OCI-LY7 (cell line): ENCODE results near the gene LYRM4. TPM values are rescaled to one million over a fixed set of nuclear protein-coding genes. Genes with fewer than 3 reads are reported as not detected.

Source experiments
- BruUV-seq: library from RNA; stranded (reverse); fragments of 400-500 nt; replicated peaks from 2 replicates; lab custom pipeline; 2021; lab: Mats Ljungman, UMichigan
- CTCF ChIA-PET: fragments of 300-600 bp; sonication (Branson Sonifier 250); formaldehyde crosslinking; loops from one replicate; lab custom pipeline; 2022; ENCODE audit warnings: antibody characterized with exemption; ENCODE audit not compliant: unreplicated experiment; lab: Charles Lee
- POLR2A ChIA-PET: fragments of 300-600 bp; sonication (Branson Sonifier 250); formaldehyde crosslinking; loops from one replicate; lab custom pipeline; 2022; ENCODE audit warnings: antibody characterized with exemption; lab: Charles Lee
- DNase-seq: peaks from one replicate; pipeline ENCODE4 v3.0.0-alpha.2; 2015; ENCODE audit warnings: low spot score
- H2AFZ ChIP-seq: fragments of 200-600 bp; sonication (generic), shearing (Covaris generic); 2 replicates; pipeline ENCODE4 v1.6.1; 2014; ENCODE audit warnings: mild to moderate bottlenecking, antibody characterized with exemption, low read length, moderate library complexity
- H3K27ac ChIP-seq: fragments of 200-600 bp; sonication (generic); 2 replicates; pipeline ENCODE4 v1.5.1; 2014; ENCODE audit warnings: mixed run types, low read depth, mild to moderate bottlenecking, moderate library complexity, low read length, inconsistent platforms; ENCODE audit not compliant: poor library complexity, severe bottlenecking
- H3K36me3 ChIP-seq: fragments of 200-600 bp; sonication (generic); 2 replicates; pipeline ENCODE4 v1.6.1; 2014; ENCODE audit warnings: mild to moderate bottlenecking, antibody characterized with exemption, low read length, moderate library complexity, mixed read lengths; ENCODE audit not compliant: insufficient read depth
- H3K4me1 ChIP-seq: fragments of 200-600 bp; sonication (generic); 2 replicates; pipeline ENCODE4 v1.5.1; 2014; ENCODE audit warnings: mild to moderate bottlenecking, low read length; ENCODE audit not compliant: insufficient read depth, poor library complexity, severe bottlenecking
- H3K4me2 ChIP-seq: fragments of 200-600 bp; sonication (generic); 2 replicates; pipeline ENCODE4 v1.6.1; 2014; ENCODE audit warnings: mild to moderate bottlenecking, low read length
- H3K4me3 ChIP-seq: fragments of 200-600 bp; sonication (generic); 2 replicates; pipeline ENCODE4 v1.5.1; 2014; ENCODE audit warnings: mild to moderate bottlenecking, low read depth, low read length; ENCODE audit not compliant: poor library complexity, severe bottlenecking
- H3K79me2 ChIP-seq: fragments of 200-600 bp; sonication (generic); 2 replicates; pipeline ENCODE4 v1.6.1; 2016; ENCODE audit warnings: low read depth, mild to moderate bottlenecking, low read length, moderate library complexity, mixed read lengths; ENCODE audit not compliant: insufficient read depth
- H3K9me2 ChIP-seq: fragments of 200-600 bp; sonication (generic); 2 replicates; pipeline ENCODE4 v1.6.1; 2016; ENCODE audit warnings: mild to moderate bottlenecking, low read length, mixed read lengths; ENCODE audit not compliant: insufficient read depth
- H3K9me3 ChIP-seq: fragments of 200-600 bp; sonication (generic); 2 replicates; pipeline ENCODE4 v1.6.1; 2014; ENCODE audit warnings: mild to moderate bottlenecking, mixed run types, low read length, mixed read lengths
- H4K20me1 ChIP-seq: fragments of 200-600 bp; sonication (generic); 2 replicates; pipeline ENCODE4 v1.6.1; 2014; ENCODE audit warnings: mild to moderate bottlenecking, antibody characterized with exemption, low read length, moderate library complexity, mixed read lengths; ENCODE audit not compliant: insufficient read depth
- EZH2phosphoT487 ChIP-seq: fragments of 200-600 bp; sonication (generic); IDR thresholded peaks from 2 replicates; pipeline ENCODE4 v1.6.1; 2018; ENCODE audit warnings: low read depth, borderline replicate concordance, mild to moderate bottlenecking, mixed run types, antibody characterized with exemption, low read length, moderate library complexity, mixed read lengths
- intact Hi-C: fragments of 100-400 bp; cut with micrococcal nuclease; formaldehyde crosslinking; loops from one replicate; pipeline ENCODE4 v1.10.0; 2022; ENCODE audit not compliant: unreplicated experiment
- total RNA-seq, 2 experiments: library from RNA; depleted of rRNA in 1 of 2; stranded (reverse); fragments of >200 nt in 1 of 2; shearing (Covaris generic) in 1 of 2; gene quantifications; 2 replicates each; pipeline ENCODE4 v1.2.3, GENCODE V29; 2014 to 2022
- TF ChIP-seq, protein P1 (sequence below): fragments of 200-600 bp; sonication (generic); conservative IDR thresholded peaks from 2 replicates; pipeline ENCODE4 v1.5.1; 2014; ENCODE audit warnings: mild to moderate bottlenecking, antibody characterized with exemption, low read length, moderate library complexity, mixed read lengths

Gene LYRM4
- total RNA-seq, 2 experiments from 2014 or later: 19.6 to 34.3 TPM

DNA sequence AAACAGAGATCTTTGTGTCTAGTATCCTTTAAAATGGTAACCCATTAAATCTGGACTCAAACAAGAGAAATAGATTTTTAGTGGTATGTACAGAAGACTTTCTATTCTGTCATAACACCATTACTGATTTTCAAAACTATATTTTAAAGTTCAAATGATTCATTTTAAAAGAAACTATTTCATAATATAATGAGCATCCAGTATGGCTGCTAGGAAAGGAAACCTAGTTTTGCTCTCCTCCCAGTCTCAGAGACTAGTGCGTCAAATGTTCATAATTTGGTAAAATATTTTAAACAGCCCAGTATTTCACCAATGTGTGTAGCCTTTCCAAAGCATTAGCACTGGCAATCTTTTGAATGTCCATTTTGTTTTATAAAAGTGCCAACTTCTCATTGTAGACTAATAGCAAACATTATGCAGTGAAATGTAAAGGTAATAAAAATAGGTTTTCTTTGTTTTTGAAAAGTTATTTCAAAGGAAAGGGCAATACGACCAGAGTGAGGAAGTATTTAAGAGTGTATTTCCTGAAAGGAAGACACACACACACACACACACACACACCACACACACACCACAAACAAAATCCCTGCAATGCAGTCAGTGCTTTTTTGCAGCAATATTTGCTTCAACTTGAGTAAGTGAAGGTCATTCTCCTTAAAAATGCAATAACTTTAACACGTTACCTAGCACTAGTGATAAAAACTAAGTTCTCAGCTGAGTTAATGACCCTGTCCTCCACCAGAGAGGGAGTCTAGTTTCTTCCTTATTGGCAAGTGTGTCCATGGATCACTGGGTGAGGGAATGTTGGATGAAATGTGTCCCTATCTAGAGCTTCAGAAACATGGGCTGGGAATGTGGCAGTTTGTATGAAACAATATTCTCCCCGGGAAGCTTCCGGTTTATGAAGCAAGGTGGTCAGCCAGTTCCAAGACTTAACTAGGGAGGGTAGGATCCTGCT, 171.0 kb downstream of the LYRM4 start:
- BruUV-seq: no TSS peak
- DNase-seq: no peak
- CTCF ChIA-PET: no interaction called here
- H3K79me2 ChIP-seq: no peaks in the 10 kb centered on the region
- H3K27ac ChIP-seq: no peak overlapping the region
- H3K4me2 ChIP-seq: no peak overlapping the region
- no peaks in the 10 kb centered on the region for H3K9me2 ChIP-seq
- no peaks in the 10 kb centered on the region for H3K36me3 ChIP-seq
- no peaks in the 10 kb centered on the region for H3K9me3 ChIP-seq
- H3K4me3 ChIP-seq: no peak overlapping the region
- no peaks in the 10 kb centered on the region for H3K4me1 ChIP-seq
- TF ChIP-seq EZH2phosphoT487: no peak
- TF ChIP-seq, protein P1, sequence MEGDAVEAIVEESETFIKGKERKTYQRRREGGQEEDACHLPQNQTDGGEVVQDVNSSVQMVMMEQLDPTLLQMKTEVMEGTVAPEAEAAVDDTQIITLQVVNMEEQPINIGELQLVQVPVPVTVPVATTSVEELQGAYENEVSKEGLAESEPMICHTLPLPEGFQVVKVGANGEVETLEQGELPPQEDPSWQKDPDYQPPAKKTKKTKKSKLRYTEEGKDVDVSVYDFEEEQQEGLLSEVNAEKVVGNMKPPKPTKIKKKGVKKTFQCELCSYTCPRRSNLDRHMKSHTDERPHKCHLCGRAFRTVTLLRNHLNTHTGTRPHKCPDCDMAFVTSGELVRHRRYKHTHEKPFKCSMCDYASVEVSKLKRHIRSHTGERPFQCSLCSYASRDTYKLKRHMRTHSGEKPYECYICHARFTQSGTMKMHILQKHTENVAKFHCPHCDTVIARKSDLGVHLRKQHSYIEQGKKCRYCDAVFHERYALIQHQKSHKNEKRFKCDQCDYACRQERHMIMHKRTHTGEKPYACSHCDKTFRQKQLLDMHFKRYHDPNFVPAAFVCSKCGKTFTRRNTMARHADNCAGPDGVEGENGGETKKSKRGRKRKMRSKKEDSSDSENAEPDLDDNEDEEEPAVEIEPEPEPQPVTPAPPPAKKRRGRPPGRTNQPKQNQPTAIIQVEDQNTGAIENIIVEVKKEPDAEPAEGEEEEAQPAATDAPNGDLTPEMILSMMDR: no peak
- H2AFZ ChIP-seq: no peak overlapping the region
- POLR2A ChIA-PET: interaction anchor here (0.7 kb wide), 1 partner anchor 1413 kb away, joined by 3 read pairs; no protein-coding TSS in a partner anchor
- intact Hi-C loops: no loop called here
- H4K20me1 ChIP-seq: no peaks in the 10 kb centered on the region

DNA sequence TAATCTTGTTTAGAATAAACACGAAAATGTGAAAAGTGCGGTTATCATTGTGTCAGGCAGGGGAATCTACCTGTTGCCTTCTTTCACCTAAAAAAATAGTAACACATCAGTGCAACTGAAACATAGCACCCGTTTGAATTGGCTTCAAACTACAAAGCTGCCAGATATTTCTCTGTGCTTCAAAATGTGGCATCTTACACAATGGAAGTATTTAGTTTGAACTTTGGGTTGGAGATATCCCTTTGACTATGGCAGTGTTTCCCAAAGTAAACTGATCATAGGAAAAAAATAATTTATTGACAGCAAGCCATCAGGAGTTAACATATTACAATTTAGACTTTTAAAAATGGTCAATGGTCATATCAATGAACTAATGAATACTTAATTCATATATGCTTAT, 172.0 kb downstream of the LYRM4 start:
- DNase-seq: no peak
- Histone ChIP-seq H3K9me3 (no peaks in the 10 kb centered on the region), H3K27ac (no peak overlapping the region), H3K79me2 (no peaks in the 10 kb centered on the region), H3K4me2 (no peak overlapping the region), H2AFZ (no peak overlapping the region), H3K4me3 (no peak overlapping the region), H3K9me2 (no peaks in the 10 kb centered on the region), H3K36me3 (no peaks in the 10 kb centered on the region), H3K4me1 (no peaks in the 10 kb centered on the region), H4K20me1 (no peaks in the 10 kb centered on the region)
- intact Hi-C loops: no loop called here
- CTCF ChIA-PET: no interaction called here
- no TSS peak for BruUV-seq
- TF ChIP-seq EZH2phosphoT487: no peak
- TF ChIP-seq, protein P1: no peak
- POLR2A ChIA-PET: interaction anchor here (0.7 kb wide), 1 partner anchor 1414 kb away, joined by 3 read pairs; no protein-coding TSS in a partner anchor

DNA sequence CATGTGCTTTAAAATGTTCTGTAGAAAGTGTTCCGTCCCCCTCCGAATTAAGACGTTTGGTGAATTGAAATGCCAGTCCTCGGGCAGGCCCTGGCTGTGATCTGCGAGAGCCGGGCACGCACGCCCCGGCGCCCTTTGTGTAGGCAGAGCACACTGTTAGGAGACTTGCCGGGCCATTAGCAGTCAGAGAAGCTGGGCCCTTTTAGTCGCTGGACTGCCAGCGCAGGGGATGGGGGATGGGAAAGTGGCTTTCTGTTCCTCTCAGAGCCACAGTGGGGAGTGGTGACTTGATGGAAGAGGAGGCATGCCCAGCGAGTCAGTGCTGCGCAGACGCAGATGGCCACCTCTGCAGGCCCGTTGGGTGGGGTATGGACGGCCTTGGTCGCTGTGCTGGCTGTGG, 173.4 kb downstream of the LYRM4 start:
- H3K4me3 ChIP-seq: no peak overlapping the region
- H3K4me1 ChIP-seq: no peaks in the 10 kb centered on the region
- TF ChIP-seq, protein P1: no peak
- TF ChIP-seq EZH2phosphoT487: no peak
- H3K9me2 ChIP-seq: no peaks in the 10 kb centered on the region
- no peak for DNase-seq
- CTCF ChIA-PET: no interaction called here
- no peaks in the 10 kb centered on the region for H3K9me3 ChIP-seq
- no peaks in the 10 kb centered on the region for H4K20me1 ChIP-seq
- no peak overlapping the region for H3K27ac ChIP-seq
- H3K79me2 ChIP-seq: no peaks in the 10 kb centered on the region
- BruUV-seq: no TSS peak
- no peaks in the 10 kb centered on the region for H3K36me3 ChIP-seq
- POLR2A ChIA-PET: no interaction called here
- no peak overlapping the region for H3K4me2 ChIP-seq
- intact Hi-C loops: no loop called here
- no peak overlapping the region for H2AFZ ChIP-seq
